ENCODE measurements around the gene NUP210.

Gene NUP210

DNA sequence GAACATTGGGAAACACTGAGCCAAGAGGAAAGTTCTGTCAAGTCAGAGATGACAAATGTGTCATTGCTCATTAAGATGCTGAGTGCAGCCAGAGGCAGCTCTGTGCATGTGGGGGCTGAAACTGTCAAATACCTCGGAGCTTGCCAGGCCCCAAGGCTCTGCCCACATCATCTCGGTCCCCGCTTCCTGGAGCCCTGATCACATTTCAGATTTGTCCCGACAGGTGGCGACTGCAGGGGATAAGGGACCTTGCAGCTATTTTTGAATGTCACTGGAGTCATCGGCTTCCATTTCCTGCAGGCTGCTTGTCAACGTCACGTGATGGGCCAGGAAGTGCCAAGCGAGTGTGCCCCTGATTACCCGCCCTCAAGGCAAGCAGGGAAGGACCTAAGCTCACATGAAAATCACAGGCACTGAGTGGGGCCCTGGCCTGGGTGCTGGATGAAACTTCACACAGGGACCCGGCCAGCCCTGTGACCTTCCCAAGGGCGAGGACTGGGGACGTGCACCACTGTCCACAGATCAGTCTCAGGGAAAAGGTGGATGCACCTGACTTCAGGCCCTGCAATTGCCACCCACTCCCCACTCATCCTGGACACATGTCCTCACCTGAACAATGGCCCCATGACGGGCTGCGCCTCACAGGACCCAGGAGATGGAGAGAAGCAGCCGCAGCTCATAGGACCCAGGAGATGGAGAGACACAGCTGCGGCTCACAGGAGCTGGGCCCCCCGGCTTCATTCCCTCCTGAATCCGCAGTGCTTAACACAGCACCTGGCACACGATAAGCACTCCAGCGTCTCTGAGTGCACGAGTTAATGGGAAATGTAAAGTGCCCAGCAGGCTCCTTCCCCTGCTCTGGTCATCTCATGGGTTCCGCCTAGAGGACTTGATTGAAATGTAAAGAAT lies 73.4 kb downstream of the NUP210 start:
- no peak for DNase-seq

DNA sequence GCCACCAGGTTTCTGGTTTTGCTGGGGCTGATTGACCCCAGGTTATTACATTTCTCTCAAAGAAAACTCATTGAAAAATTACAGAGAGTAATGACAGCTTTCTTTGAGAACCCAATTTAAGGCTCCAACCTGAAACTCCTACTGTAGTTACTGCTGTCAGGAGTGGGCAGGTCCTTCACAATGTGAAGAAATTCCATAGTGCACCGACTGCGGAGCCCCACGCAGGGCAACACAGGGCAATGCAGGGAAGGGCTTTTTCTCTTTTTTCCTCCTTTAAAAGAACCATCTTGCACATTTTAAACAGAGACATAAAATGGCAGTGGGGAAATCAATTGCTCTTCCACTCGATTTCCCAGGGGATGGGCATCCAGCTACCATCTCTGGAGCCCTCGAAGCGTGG lies 74.3 kb downstream of the NUP210 start:
- no peak for DNase-seq

DNA sequence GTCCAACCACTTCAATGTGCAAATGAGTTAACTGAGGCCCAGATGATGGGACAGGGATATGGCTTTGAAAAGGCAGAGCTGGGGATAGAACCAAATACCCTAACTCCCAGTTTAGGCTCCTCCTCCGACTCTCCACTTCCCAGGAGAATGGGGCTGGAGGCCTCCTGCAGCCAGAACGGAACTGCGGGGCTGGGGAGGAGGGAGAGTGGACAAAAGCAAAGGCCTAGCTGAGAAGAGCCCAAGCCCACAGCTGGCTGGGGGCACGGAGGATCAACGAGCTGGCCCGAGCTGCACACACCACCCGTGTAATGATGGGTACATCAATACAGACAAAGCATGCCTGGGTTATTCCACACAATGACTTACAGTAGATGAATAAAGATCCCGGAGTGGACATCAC lies 74.8 kb downstream of the NUP210 start:
- DNase-seq, result no peak

DNA sequence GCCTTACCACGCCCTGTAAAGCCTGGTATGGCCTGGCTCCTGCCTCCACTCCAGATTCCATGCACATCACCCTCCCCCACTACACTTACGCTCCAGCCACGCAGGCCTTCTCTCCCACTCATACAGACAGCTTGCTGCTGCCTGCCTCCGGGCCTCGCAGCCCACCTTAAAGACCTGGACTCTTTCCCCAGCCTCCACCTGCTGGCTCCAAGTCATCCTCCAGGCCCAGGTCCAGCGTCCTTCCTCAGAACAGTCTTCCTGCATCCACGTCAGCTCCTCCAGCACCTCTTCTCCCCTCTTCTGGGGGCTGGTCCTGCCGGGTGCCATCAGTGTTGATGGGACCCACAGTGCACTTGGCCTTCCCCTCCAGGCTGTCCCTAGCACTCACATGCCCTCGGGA lies 75.5 kb downstream of the NUP210 start:
- DNase-seq, result no peak

DNA sequence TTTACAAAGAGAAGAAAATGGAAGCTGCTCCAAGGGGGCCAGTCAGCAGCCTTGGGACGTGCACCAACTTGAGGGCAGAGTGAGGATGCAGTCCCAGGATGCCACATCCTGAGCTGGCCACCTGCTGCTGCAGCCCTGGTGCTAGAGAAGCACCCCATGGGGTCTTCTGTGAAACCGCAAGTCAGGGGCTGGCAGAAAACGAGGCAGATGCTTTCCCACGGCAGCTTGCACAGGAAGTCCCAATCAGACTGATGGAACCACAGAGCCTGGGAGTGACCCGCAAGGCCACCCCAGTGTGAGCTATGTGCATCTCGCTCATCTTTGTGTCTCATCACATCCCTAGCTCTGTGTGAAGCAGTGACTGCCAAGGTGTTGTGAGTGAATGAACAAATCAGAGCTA lies 76.5 kb downstream of the NUP210 start:
- DNase-seq, result no peak

DNA sequence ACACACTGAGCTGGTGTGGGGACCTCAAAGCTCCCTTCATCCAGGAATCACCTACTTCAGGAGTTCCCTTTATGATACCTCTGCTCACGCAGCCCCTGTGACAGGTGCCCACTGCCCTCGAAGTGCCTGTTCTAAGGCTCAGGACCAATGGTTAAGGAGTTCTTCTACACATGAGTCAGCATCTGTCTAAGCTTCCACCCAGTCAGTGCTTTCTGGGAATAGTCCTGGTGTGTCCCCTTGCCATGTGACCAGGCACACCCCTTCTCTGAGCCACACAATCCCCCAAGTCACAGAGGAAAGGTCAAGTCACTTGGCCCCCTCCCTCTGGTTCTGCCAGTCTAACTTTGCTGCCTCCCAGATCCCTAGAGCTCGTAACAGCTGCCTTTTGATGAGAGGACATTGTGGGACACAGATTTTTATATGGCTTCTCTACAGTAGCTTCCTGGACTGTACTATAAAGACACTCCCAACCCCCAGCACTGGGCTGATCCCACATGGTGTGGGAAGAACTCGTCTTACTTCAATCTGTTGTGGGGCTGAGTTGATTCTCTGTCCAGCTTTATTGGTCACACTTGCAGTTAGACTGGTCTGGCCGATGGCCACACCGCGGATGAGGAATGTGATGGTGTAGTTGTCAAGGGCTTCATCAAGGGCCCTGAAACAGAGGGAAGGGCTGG lies 78.8 kb downstream of the NUP210 start:
- no peak for DNase-seq

DNA sequence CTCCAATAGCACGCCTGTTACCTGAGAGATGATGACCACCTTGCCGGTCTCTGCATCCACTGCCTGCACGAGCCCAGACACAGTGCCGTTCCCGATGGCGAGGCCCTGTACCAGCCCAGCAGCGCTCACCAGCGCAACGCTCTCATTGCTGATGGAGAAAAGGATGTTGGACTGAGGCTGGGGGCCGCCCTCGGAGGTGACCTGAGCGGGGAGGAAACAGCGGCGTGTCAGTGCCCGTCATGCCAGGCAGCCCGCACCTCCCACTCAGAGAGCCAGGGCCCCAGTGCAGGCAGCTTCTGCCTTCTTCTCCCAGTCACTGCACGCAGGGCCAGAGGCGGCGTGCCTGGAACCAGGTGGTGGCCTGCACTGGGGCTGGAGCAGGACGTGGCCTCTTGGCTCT lies 80.3 kb downstream of the NUP210 start:
- DNase-seq, result no peak

DNA sequence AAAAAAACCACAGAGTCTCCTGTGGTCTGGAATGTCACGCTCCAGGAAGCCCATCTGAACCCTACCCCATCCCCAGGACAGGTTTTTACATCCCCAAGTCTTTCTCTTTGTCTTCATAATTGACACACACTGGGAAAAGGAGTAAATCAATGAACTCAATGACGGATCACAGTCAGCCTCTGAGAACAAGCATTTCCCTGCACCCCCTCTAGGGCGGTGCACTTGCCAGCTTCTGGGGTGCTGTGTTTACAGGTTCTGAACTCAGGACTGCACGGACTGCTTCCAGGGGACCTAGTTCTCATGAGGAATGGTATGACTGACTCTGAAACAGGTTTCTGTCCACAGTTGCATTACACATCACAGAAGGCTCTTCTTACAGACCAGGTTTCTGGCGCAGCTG lies 81.1 kb downstream of the NUP210 start:
- DNase-seq, result no peak

DNA sequence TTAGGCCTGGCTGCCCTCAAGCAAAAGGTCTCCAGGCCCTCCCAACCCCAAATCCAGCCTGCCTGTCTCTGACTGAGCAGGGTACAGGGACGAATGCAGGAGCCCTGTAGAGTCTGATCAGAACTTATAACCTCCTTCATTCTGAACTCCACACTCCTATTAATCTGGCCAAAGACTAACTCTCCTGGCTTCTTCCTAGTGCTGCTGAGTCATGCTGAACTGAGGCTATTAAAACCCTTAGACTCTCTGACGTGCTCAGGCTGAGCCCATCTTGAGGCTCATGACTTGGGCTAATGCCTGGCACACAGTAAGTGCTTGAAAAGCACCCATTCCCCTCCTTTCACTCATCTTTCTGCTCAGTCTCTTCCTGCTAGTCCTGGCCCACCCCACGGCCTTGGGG lies 81.9 kb downstream of the NUP210 start:
- DNase-seq, result no peak

DNA sequence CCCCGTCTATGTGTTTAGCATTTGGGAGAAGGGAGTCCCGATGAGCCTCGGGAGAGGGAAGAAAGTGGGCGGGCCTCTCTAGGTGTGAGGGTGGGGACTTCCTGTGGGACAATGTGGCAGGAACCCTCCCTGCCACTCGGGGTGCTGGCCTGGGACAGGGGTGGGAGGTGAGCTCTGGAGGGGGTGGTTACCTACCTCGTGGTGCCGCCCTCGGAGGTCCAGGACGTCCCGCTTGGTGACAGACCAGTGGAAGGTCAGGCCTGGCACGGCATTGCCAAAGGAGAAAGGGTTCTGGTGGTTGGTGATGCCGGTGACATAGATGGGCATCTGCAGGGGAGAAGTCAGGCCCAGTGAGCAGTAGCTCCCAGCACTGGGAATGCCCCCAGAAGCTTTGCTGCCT lies 83.5 kb downstream of the NUP210 start:
- no peak for DNase-seq

DNA sequence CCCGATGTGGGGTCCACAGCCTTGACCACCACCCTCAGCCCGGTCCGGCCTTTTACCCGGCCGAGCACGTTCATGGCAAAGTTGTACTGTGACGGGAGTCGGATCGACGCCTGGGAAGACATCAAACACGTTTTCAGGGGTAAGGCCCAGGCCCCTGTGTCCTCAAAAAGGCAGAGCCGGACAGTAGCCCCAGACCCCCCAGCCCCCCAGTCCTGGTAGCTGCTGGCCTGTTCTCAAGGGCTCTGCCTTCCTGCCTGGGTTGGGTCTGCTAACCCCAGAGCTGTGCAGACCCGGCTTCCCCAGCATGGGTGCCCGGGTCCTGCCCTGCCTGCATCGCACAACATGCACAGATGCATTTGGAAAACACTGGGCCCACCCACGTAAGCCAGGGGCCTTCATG lies 84.6 kb downstream of the NUP210 start:
- no peak for DNase-seq

DNA sequence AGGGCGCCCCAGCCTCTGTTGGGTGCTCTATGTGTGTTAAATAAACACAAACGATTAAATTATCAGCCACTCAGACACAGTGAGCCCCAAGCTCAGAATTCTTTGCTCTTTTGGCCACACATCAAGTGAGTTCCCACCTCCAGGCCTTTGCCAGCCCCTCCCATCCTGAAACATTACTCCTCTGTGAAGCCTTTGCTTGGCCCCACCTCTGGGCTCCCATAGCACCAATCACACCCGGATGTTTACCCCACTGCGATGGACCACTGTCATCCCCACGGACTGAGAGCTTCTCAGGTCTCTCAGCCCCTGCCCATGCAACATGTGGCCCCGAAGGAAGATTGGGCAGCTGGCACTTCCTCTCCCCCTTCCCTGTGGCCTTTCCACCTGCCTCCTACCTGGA lies 85.1 kb downstream of the NUP210 start:
- no peak for DNase-seq

DNA sequence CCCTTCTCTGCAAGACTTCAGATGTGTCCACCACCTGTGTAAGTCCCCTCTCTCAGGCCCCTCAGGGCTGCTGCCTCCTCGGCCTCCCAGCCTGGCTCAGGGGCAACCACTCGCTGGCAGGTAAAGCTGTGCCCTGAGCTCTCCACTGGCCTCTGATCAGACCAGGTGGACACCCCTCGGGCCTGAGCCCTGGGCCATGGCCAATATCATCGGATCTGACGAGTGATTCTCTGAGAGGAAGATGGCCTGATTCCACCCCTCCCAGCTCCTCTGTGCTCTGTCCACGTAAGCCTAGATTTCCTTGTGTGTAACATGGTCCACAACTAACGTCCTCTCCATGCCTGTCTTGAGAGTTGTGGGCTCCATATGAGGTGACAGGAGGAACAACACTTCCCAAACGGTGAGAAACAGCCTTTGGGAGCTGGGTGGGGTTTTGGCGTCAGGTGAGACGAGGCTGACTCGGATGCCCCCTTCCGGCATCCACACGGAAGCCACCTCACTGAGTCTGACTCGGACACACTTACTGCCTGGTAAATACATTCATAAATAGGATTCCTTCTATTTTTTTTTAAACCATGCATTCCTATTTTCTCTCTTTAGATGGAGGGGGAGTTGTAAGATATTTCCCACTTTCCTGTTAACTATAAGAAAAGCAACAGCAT lies 86.8 kb downstream of the NUP210 start:
- no peak for DNase-seq

DNA sequence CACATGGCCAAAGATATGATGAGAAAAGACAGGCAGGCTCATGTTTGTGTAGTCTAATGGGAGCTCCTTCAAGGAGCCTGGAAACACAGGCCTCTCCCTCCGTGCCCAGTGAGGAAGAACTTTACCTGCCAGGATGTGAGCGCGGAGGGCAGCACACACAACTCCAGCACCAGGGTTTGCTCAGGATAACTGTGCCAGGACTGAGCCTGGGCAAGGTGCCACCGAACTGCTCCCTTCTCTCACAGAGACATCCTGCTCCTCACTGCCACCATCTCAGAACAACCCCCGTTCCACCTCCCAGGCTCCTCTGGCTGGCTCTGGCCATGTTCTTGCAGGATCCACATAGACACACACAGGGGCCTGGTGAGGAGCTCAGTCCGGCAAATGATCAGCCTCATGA lies 87.4 kb downstream of the NUP210 start:
- no peak for DNase-seq

DNA sequence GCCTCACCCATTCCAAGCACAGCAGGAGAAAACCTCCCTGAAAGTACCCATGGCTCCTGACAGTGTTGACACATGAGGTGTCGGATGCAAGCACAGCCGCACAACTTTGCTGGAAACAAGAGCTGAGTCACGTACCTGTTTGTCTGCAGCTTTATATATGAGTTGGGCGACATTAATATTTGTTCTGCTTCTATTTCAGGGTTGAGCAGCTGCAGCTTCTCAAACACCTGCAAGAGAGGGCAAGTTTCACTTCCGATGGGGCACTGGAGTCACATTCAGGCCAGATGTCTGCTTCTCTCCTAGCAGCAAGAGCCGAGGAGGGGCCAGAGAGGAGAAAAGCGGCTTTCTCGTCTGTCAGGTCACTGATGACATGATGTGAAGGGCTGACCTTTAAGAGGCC lies 88.0 kb downstream of the NUP210 start:
- DNase-seq, result no peak

DNA sequence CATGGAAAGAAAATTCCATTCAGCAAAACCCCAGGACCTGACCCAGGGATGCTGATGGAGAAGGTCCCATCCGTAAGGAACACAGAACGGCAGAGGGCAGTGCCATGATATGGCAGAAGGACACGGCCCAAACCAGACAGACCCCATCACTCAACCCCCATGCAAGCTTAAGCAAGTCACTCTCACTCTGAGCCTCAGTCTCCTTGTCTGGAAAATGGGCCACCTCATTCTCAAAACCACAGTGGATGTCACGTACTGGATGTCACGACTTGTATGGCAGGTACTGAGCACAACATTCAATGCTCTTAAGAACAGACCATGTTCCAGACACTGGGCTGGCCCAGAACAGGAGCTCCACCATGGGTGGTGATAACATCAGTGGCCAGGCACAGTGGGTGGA lies 90.4 kb downstream of the NUP210 start:
- no peak for DNase-seq

DNA sequence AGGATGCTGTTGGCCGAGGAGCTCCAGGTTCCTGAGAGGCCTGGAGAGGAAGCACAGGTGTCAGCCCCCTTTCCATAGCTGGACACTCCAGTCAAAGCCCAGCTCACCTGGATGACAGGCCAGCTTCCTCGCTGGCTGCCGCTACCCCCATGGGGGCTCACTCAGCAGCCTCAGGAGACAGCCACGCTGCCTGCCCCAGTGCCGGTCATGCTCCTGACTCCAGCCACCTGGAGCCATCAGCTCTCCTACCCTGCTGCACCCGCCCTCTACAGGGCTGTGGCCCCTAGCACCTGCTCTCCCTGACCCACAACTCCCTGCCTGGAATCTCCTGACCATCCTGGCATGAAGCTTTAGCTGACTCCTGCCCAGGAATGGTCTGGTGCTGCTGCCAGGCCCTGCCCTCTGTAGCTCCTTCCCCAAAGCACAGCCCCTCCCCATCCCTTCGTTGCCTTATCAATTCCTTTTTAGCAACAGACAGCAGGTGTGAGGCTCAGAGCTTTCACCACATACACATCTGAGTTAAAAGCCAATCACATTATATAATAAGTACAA lies 94.2 kb downstream of the NUP210 start:
- no peak for DNase-seq

DNA sequence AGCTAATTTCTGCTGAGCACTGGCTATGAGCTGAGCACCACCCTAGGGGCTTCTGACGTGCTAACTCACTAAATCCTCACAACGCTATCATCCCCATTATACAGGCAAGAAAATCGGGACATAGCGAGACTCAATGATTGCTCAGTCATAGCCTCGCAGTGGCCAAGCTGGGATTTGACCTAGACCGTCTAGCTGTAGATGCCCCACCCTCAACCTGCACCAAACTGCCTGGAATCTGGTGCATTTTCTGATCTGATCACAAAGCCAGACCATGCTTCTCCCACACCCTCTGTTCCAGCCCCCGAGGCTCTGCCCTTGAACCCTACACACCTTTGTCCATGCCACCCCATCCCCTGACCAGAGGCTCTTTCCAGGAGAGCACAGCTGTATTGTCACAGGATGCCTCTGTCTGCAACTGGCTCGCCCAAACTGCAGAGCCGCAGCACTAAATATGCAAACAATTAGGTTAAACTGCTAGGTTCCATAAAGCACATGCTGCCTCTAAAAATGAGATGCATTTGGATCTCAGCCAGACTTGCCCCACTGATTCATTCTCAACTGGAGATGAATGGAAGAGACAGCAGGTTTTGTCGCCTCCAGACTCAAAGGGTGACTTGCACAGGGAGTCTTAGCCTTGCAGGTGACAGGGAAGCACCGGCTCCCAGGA lies 95.2 kb downstream of the NUP210 start:
- DNase-seq, result no peak

DNA sequence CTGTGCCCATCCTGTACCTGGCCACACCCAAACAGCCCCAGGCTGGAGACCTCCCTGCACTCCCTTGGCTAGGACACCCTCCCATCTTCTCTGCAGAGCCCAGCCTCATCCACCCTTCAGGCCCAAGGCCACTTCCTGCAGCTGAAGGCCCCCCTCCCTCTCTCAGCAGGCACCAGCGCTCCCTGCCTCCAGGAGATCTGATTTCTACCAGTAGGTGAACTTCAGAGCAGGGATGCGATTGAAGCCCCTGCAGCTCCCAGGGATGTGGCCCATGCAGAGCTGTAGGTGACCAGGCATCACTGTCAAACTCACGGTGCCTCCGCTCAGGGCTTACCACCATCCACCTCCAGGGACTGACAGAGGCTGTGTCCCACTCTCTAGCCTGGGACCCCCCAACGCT lies 96.3 kb downstream of the NUP210 start:
- no peak for DNase-seq

DNA sequence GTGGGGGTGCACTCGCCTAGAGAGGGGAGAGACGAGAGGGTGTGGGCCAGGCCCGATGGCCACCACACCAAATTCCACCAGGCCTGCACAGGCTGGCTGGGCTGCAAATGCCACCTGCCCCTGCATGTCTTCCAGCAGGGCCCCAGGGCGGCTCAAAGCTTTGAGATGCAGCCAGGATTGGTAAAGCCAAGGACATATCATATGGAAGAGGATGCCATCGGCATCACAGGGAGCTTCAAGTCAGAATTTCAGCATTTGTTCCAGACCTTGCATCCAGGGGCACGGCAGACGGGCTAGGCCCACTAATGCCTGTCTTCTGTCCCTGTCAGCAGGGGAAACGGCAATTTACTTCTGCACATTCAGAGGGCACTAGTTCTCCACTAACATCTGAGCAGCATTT lies 97.8 kb downstream of the NUP210 start:
- no peak for DNase-seq

DNA sequence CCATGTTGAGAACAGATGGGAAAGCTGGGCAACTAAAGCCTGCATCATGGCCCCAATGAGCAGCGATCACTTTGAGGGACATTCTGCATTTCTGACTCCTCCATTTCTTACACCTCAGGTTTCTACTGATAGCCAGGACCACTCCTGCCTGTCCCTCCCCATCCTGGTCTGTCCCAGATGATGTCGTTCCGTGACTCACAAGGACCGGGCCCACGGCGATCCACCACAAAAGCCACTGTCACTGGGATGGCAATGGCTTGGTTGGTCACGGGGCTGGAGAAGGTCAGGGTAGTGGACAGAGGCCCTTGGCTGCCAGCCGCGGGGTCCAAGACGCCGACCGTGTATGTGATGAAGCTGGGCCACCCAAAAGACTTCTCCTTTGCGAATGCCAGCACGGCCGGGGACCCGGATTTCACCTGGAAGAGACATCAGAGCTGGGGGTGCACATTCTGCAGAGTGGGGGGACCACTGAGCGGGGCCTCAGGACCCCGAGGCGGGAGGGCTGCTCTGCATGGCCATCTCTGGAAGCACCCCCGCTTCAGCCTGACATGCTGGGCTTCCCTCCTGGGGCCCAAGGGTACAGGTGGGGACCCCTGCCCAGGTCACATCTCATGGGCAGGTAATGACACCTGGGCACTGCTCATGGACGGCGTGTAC lies 100.4 kb downstream of the NUP210 start:
- no peak for DNase-seq

DNA sequence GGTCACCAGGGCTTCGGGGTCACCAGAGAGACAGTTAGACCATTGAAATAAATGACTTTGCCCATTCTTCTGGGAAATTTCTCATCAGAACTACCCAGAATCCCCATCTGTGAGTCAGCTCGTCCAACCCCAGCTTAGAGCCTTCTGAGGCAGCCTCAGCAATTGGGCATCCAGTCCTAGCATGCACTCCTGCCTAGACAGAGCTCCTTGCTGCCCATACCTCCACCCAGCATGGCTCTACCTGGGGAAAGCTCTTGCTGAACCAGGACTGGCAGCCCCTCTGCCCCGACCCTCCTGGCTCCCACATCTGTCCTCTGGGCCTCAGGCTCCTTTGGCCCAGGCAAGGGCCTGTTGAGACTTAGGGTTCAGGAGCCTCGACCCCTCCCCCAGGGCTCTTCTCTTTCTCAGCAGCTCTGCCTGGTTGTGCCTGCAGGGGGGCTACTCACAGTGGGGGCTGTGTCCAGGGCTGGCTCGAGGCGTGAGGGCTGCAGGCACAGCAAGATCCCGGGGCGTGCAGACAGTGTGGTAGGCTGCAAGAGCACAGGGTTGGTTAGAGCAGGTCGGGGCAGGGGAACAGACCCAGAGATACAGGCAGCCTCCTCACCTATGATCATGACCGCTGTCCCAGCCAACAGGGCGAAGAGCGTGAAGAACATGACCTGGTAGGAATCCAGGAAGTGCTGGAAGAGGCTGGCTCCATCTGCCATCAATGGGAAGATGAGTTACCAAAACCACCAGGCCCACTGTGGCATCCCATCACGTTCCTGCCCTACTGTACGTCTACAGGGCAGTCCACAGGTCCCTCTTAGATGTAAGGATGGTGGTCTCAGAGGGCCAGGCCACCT lies 101.3 kb downstream of the NUP210 start:
- no peak for DNase-seq
